Measurements from ENCODE around the gene PEX1. TPM values are rescaled to one million over a fixed set of nuclear protein-coding genes. Genes with fewer than 3 reads are reported as not detected.

The PEX1 gene
- total and polyA plus RNA-seq, 9 of the 15 experiments (the other 6 are each of a cell fraction or from before 2014, with no cell fraction given) = 9.4 to 32.2 (median 19.9) TPM

- TF ChIP-seq ZNF444 (CRISPR knock-in tag; IDR thresholded peaks at IDR 0.05) (no peak), CREM (IDR thresholded peaks at IDR 0.05; ENCODE audit: low read depth) (peak; percentile 42), RUNX1 (IDR thresholded peaks at IDR 0.05; ENCODE audit: low read depth) (no peak), POLR2AphosphoS5 (IDR thresholded peaks at IDR 0.05; ENCODE audit: control insufficient read depth, insufficient read depth, low read depth, low read length) (peak; percentile 87), HDAC8 (tag; IDR thresholded peaks at IDR 0.05) (no peak), CC2D1A (IDR thresholded peaks at IDR 0.05) (peak; percentile 87; the same call in 1 of the 2 replicates), FOXA1 (IDR thresholded peaks at IDR 0.05; ENCODE audit: borderline replicate concordance) (no peak), PHTF2 (CRISPR knock-in tag; IDR thresholded peaks at IDR 0.05) (no peak; the same call in 1 of the 2 replicates), ZKSCAN1 (IDR thresholded peaks at IDR 0.05; ENCODE audit: low read depth, low read length) (peak; percentile 72), HNRNPH1 (optimal IDR thresholded peaks at IDR 0.05; ENCODE audit: low read depth, low read length) (no peak), CREB3L1 (IDR thresholded peaks at IDR 0.05; ENCODE audit: borderline replicate concordance, low read depth) (peak; percentile 91), MXD1 (CRISPR knock-in tag; IDR thresholded peaks at IDR 0.05; ENCODE audit: borderline replicate concordance, poor library complexity, severe bottlenecking) (no peak), SRF (CRISPR knock-in tag; IDR thresholded peaks at IDR 0.05) (no peak), TBL1XR1 (IDR thresholded peaks at IDR 0.05; ENCODE audit: low read length in 2 of 2) (0 out of 4 replicates have a peak, but pooled peaks of 1 of the 2 experiments have one; percentile 18), ZNF511 (CRISPR knock-in tag; IDR thresholded peaks at IDR 0.05) (no peak; the same call in 1 of the 2 replicates), PTRF (tag; IDR thresholded peaks at IDR 0.05) (no peak), TCFL5 (CRISPR knock-in tag; conservative IDR thresholded peaks at IDR 0.05) (no peak), SMAD3 (CRISPR knock-in tag; conservative IDR thresholded peaks at IDR 0.05) (no peak), DMBX1 (CRISPR knock-in tag; IDR thresholded peaks at IDR 0.05; ENCODE audit: borderline replicate concordance) (no peak), EHMT2 (IDR thresholded peaks at IDR 0.05) (no peak), SMARCB1 (IDR thresholded peaks at IDR 0.05; ENCODE audit: insufficient read length, low read depth) (no peak), CBFA2T2 (conservative IDR thresholded peaks at IDR 0.05) (no peak), HMGXB4 (CRISPR knock-in tag; IDR thresholded peaks at IDR 0.05) (peak; percentile 91; the same call in 1 of the 2 replicates), RAD51 (IDR thresholded peaks at IDR 0.05; ENCODE audit: borderline replicate concordance, low read depth) (peak; percentile 71; the same call in 1 of the 2 replicates)
Measured at GRCh38 chr7:92447345-92448204, 80.7 kb downstream of the PEX1 start, which contains the start of gene GATAD1 (continued).

All from K562 (cell line).